EL (cell line): Measurements from ENCODE around the gene ATIC.

ENCODE experiments used
- DNase-seq: peaks from one replicate; pipeline ENCODE4 v3.0.0-alpha.2; 2016

The ATIC gene

GRCh38 chr2:215361876-215362561 lies 50.2 kb downstream of the ATIC start:
- DNase-seq, result no peak

DNA sequence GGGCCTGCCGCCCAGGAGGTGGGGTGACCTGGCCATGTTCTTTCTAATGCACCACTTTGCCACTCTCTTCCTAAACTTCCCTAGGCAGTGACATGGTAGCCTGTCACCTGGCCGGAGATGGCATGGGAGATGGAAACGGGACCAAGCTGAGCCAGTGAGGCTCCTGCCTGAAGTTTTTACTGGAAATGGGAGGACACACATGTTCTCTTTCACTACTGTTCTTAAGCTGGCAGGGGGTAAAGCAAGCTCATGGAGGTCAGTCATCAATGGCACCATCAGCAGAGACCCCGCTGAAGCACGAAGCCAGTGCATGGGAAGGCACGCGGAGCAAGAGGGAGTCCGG lies 50.7 kb downstream of the ATIC start:
- DNase-seq, result no peak

- no peak for DNase-seq
Observed at GRCh38 chr2:215363039-215363438, 51.2 kb downstream of the ATIC start.

DNA sequence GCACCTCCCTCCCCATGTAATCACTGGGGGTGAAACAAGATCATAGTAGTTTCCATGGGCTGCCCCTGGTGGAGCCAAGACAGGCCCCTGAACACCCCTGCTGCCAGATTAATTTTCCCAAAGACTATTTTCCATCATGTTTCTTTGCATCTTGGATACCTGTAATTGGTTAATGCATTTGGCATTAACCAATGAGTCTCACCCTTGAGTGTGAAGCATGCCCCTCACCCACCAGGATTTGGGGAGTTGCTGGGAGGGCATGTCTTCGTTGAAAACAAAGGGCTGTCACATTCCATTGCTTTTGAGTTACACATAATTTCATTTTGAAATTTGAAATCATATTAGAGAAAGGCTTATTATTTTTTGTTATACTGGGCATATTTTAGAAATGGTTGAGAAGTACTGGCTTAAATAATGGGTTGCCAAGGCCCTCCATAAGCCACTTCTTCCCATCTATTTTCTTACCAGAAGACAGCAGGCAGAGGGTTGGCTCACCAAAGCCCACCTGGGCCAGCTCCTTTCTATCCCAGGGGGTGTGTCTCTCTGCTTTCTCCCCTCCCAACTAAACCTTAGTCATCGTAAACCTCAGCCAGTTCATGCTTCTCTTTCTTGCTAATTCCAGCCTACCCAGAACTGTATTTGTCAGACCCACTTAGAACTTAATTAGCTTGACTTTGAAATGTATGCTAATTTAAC lies 51.8 kb downstream of the ATIC start:
- DNase-seq, result no peak

GRCh38 chr2:215364157-215365155 lies 52.6 kb downstream of the ATIC start:
- DNase-seq, result no peak

DNA sequence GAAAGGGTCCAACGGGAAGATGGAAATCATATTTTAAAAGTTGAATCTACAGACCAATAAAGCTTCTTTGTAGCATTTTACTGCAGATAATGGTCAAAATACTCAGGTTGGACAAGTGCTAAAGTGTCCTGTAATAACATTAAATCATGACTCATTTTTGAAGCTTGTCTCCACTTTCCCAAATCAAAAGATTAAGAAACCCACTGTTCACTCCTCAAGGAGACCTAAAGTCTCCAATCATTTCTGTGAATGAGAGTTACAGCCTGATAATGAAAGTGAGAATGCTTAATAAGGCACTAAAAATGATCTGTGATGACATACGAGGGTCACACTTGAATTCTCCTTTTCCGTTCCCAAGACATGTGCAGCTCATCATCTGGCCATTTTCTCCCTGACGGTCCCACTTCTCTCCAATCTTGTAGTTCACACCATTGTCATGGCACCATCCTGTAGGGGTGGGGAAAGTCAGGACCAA lies 53.4 kb downstream of the ATIC start:
- no peak for DNase-seq

GRCh38 chr2:215366440-215367032 lies 54.7 kb downstream of the ATIC start:
- DNase-seq, result no peak

DNA sequence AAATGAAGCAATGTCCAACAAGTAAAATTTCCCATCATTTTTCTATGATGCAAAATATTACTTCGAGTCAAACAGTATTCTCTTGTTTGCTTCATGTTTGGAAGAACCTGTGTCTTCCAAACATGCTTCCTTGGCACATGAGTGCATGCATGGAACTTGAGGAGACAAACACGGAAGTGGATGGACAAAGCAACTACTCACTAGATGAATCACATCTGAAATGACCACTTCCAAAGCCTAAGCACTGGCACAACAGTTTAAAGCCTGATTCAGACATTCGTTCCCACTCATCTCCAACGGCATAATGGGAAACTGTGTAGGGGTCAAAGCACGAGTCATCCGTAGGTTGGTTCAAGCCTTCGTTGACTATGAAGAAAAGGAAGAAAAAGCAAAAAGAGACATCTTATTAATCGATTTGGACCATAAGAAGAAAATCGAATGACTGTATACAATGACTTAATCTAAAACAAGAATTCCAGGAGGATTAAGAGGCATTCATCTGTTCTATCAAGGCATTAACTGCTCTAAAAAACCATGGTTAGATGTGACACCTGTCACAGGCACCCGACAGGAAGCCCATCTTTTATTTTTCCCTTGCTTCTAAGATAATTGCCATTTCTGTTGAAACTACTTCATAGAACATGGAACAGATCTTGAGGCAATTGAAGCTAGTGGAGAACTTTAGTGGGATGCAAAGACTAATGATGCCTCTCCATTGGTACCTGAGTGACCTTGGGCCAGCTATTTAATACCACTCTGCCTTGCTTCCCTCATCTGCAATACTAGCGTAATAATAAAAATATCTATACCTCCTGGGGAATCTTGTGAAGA lies 56.0 kb downstream of the ATIC start:
- DNase-seq, result peak; percentile 68

- DNase-seq, result no peak
Observed at GRCh38 chr2:215368493-215368809, 56.6 kb downstream of the ATIC start.

GRCh38 chr2:215369181-215369760 lies 57.4 kb downstream of the ATIC start:
- no peak for DNase-seq

DNA sequence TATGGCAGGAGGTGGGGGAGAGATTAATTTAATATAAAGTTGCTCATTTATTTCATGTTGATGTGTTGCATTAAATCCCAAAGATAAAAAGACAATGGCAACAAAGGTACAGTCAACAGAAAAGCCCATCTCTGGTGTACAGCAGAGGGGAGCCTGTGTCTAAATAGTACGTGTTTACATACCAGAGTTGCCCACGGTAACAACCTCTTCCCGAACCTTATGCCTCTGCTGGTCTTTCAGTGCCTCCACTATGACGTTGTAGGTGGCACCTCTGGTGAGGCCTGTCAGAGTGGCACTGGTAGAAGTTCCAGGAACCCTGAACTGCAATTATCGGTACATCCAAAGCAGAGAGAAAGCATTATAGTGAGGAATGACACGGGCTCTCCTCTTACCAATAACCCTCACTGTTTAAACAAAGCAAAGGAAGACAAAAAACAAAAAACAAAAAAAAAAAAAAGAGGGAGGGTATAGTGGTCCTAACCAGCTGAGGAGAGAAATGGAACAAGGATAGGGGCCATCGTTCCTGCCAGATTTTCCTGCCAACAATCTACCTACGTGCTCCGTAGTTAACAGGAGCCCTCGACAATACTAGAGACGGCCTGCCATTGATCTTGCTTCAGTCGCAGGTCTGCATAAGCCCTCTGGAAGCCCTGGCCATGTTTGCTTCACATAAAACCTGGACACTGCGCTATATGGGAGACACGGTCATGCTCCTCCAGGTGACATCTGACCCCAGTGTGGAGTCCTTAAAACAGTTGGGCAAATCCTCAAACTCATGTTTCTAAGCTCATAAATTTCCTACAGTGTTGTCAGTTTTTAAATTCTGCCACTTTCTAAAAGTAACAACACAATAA lies 58.5 kb downstream of the ATIC start:
- DNase-seq, result no peak

- no peak for DNase-seq
Observed at GRCh38 chr2:215371915-215372897, 60.3 kb downstream of the ATIC start.

- no peak for DNase-seq
Observed at GRCh38 chr2:215372968-215373649, 61.2 kb downstream of the ATIC start.

DNA sequence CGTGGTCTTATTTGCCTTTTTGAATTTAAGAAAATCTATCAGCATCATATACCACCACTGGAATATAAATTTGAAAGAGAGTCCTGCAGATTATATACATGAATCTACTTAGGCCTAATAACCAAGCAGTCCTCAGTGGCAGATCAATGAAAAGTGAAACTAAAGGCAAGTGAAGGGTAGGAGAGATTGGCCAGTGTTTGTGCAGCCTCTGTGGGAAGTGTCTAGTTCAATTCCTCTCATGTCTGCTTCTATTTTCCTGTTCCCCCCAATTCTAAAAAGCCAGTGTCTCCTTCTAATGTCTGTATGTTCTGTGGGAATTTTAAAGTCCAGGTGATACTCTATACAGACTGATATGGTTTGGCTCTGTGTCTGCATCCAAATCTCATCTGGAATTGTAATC lies 62.1 kb downstream of the ATIC start:
- DNase-seq, result no peak

- DNase-seq, result no peak
Observed at GRCh38 chr2:215374642-215375466, 63.0 kb downstream of the ATIC start.

GRCh38 chr2:215375467-215375830 lies 63.6 kb downstream of the ATIC start:
- no peak for DNase-seq

GRCh38 chr2:215376103-215376780 lies 64.4 kb downstream of the ATIC start:
- no peak for DNase-seq

DNA sequence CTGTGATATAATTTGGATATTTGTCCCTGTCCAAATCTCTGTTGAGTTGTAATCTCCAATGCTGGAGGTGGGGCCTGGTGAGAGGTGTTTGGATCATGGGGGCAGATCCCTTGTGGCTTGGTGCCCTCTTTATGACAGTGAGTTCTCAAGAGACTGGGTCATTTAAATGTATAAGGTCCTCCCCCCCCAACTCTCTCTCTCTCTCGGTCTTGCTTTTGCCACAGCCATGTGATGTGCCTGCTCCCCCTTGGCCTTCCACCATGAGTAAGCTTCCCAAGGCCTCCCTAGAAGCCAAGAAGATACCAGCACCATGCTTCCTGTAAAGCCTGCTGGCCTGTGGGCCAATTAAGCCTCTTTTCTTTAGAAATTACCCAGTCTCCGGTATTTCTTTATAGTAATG lies 65.4 kb downstream of the ATIC start:
- DNase-seq, result no peak
